H1 (cell line): Measurements from ENCODE around the gene HBEGF. TPM values are rescaled to one million over a fixed set of nuclear protein-coding genes. Genes with fewer than 3 reads are reported as not detected.

ENCODE experiments used
- CHD7 ChIP-seq: fragments of 300-600 bp; sonication (generic); IDR thresholded peaks from 2 replicates; pipeline ENCODE4 v1.7.1; 2012; ENCODE audit warnings: low read length, moderate library complexity, mild to moderate bottlenecking, inconsistent platforms; ENCODE audit not compliant: insufficient replicate concordance
- POLR2A ChIP-seq, 2 experiments: IDR thresholded peaks; 1 replicate in 1 of 2; 2 replicates in 1 of 2; pipeline ENCODE4 v1.6.1; 2011; ENCODE audit warnings: low read depth in 2 of 2, low read length in 2 of 2, mild to moderate bottlenecking in 2 of 2; ENCODE audit errors: control extremely low read depth in 1 of 2
- POLR2AphosphoS5 ChIP-seq: IDR thresholded peaks from 2 replicates; pipeline ENCODE4 v1.6.1; 2011; ENCODE audit warnings: low read depth, low read length
- YY1 ChIP-seq: IDR thresholded peaks from 2 replicates; pipeline ENCODE4 v1.6.1; 2011; ENCODE audit warnings: low read depth, mild to moderate bottlenecking, low read length
- polyA plus RNA-seq, 7 experiments: library from polyadenylated mRNA; depleted of rRNA in 3 of 7; stranded (reverse) in 5 of 7; unstranded in 2 of 7; fragments of >200 nt in 5 of 7; fragments of 200-250 nt in 2 of 7; gene quantifications; 1 replicate in 5 of 7; 2 replicates in 1 of 7; 4 replicates in 1 of 7; pipeline versions ENCODE4 v1.2.1 to v1.2.3, GENCODE V29; 2011 to 2013; ENCODE audit warnings: missing spikeins in 2 of 7, mixed read lengths in 2 of 7
- total RNA-seq: library from RNA; stranded (reverse); fragmentation: NEBNext Ultra II Directional; extraction: Animal tissue kit (Norgen Biotek cat#: 25700); gene quantifications from 2 replicates; pipeline ENCODE4 v1.2.1, GENCODE V29; 2021

Gene HBEGF
- total and polyA plus RNA-seq, 2 of the 8 experiments (the other 6 are each of a cell fraction or from before 2014, with no cell fraction given): 2.4 to 2.5 TPM

GRCh38 chr5:140296289-140296688 is 50.1 kb downstream of the HBEGF start (continued):
- TF ChIP-seq CHD7 (no peak), YY1 (no peak), POLR2AphosphoS5 (no peak), POLR2A (IDR thresholded peaks at IDR 0.05; ENCODE audit: control extremely low read depth in 1 of 2, low read depth in 2 of 2, low read length in 2 of 2) (no peak)
